ENCODE data around the gene ARRDC5.
"Not testable (repeated sequence)": the region's sequence is repeated elsewhere in the genome, so short reads cannot be mapped to it uniquely, and the experiment has no call there.

GRCh38 chr19:4856468-4856867, 46.2 kb downstream of the ARRDC5 start:
- TF ChIP-seq EZH2phosphoT487 (conservative IDR thresholded peaks at IDR 0.05; ENCODE audit: low read length); CTCF (IDR thresholded peaks at IDR 0.05; ENCODE audit: insufficient read depth, low read length, poor library complexity, severe bottlenecking): not testable (repeated sequence)
